HG03520 (cell line): ENCODE data around the gene TBC1D2B.
"Not testable (repeated sequence)": the region's sequence is repeated elsewhere in the genome, so short reads cannot be mapped to it uniquely, and the experiment has no call there.

ENCODE experiments used
- ATAC-seq: cut with Tn5 transposase; IDR thresholded peaks from one replicate; pipeline ENCODE4 v1.9.1; 2021; ENCODE audit warnings: mild to moderate bottlenecking, moderate library complexity; ENCODE audit not compliant: unreplicated experiment

Gene TBC1D2B

GRCh38 chr15:77979157-77979556, 98.4 kb downstream of the TBC1D2B start:
- ATAC-seq: not testable (repeated sequence)

DNA sequence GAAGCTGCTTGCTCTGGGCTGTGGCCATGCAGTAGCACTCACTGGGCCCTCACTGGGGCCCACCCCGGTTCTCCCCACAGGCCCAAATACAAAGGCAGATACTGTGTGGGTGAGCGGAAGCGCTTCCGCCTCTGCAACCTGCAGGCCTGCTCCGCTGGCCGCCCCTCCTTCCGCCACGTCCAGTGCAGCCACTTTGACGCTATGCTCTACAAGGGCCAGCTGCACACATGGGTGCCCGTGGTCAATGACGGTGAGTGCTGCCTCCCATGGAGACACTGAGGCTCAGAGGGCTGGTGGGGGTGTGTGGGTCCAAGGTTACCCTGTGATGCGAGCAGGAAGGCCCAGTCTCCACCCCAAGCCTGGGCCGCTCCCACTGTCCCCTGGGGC, 98.8 kb downstream of the TBC1D2B start:
- ATAC-seq: not testable (repeated sequence)

DNA sequence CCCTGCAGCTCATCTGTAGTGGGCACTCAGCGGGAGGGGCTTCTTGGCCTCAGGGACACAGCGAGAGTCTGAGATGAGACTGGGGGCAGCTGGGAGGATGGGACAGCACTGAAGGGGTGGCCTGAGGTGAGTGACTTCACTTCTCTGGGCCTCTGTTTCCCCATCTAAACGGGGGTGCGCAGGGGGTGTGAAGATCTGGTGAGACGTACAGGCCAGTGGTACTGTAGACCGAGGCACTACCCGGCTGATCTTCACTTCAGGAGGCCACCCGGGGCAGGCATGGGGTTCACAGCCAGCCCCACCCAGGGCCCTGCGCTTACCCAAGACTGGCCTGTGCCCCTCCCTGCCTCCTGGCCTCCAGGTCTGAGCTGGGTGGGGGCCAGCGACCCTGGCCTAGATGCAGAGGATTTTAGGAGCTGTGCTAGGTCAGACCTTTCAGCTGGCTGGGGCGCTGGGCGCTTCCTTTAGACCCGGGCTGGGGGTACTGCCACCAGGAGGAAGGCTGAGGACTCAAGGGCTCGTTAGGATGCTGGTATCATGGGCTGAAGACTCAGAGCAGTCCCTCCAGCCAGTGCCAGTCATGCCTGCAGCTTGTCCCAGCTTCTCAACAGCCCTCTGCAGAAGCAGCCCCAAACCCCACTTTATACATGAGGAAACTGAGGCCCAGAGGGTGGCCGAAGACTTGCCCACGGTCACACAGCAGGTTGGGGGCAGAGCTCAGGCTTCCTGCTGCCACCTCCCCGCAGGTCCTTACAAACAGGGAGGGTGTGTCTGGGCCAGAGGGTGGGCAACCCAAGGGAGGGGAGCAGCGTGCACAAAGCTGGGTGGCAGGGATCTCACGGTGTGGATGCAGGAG, 99.4 kb downstream of the TBC1D2B start:
- not testable (repeated sequence) for ATAC-seq

DNA sequence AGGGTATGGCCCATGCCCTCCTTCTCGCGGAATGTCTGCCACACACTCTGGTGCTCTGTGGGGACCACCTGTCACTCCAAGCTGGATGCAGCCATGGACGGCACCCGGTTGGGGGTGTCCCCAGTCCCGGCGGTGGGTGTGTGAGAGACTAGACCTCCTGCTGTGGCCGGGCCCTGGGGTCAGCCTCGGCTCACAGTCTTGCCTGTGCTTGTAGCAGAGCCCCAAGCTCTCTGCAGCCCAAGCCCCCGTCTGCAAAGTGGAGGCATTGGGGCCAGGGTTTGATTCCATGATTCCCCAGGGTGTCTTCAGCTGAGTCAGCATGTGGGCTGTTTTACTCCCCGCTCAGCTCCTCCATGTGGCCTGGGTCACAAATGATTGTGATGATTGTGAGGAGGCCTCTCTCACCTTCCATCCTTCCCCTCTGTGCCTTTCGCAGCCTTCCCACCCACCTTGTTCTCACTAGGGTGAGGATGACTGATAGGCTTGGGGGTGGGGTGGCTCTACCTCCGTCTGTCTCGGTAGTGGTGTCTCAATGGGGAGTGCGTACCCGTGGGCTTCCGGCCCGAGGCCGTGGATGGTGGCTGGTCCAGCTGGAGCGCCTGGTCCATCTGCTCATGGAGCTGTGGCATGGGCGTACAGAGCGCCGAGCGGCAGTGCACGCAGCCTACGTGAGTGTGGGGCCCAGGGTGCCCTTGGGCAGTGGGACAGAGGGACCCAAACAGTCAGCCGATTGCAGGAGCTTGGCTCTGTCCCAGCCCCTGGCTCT, 100.6 kb downstream of the TBC1D2B start:
- ATAC-seq: not testable (repeated sequence)

- ATAC-seq: not testable (repeated sequence)
Observed at GRCh38 chr15:77976095-77976450, 101.4 kb downstream of the TBC1D2B start.

DNA sequence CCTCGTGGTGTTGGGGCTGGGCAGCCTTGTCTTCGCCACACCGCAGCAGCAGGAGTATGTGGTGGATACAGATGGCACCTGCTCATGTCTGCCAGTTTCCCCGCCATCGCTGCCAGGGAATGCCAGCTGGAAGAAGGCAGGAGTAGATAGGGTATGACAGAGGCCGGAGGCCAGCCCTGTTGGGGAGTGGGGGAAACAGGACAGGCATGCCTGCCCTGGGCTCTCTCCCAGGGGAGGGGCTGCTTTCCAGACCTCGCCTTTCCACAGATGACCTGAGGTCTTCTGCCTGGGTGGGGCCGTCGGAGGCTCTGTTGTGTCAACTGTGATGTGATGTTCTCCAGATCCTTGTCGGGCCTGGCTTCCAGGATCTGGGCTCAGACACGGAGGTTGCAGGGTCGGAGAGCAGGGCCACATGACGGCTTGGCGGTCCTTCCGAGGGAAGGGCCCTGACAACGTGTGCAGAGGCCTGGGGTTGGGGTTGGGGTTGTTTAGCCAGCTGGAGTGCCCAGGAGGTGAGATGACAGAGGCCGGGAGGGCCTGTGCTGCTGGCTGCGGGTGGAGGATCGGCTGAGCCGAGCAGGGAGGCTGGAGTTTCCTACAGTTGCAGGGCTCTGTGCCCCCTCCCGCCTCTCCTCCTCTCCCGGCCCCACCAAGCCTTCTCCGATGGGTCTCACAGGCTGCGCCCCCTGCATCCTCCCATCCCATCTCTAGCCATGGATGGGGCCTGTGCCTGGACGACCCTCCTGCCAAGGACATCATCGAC, 102.0 kb downstream of the TBC1D2B start:
- ATAC-seq: no peak

DNA sequence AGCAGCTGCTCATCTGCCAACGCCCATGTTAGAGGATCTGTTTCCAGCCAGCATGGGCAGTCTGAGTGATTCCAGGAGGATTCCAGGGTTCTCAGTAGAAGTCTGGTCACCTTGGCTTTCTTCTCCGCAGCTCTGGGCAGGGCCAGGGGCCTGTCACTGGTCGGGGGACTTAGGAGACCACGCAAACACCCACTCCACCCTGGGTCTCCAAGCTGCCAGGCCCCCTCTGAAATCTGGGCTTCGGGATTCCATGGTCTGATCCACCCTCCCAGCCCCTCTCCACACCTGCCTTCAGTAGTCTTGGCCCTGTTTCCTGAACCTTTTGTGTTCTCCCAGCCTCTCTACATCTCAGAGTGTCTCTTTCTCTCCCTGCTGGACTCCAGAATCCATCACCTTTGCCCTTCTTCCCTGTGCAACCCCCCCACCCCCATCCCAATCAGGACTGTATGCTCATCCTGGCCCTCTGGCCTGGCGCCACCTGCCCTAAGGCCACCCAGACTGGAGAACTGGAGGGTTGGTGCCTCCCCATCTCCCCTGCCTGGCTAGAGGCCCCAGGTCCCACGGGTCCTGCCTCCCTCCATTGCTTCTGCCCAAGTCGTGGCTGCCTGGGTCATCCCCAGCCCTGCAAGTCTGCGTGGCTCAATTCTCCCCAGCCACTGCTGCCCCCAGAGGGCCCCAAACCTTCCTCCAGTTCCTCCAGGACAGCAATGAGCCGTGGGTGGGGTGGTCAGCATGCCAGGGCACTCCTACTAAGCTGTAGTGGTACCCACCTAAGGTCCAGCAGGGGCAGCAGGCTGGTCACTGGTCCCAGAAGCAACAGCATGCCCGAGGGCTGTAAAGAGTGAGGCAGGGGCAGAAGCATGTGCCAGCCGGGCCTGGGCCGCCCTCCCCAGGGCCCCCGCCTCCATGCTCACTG, 102.8 kb downstream of the TBC1D2B start:
- no peak for ATAC-seq

- no peak for ATAC-seq
Observed at GRCh38 chr15:77974098-77974414, 103.5 kb downstream of the TBC1D2B start.

GRCh38 chr15:77973273-77974097, 104.0 kb downstream of the TBC1D2B start:
- not testable (repeated sequence) for ATAC-seq

DNA sequence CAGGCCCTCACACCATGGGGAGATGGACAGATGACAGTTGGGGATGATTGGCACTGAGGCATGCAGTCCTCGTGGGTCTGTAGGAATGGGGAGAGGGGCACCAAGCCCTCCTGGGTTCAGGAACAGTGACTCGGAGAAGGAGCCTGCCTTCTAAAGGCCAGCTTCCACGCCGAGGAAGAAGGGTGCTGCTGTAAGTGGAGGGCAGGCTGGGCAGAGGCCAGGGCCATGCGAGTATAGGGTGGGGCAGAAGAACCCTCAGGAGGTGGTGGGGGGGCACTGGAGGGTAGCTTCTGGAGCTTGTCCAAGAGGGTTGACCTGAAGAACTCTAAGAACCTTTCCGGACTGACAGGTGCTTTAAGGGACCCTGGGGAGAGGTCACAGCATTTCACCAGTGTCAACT, 104.8 kb downstream of the TBC1D2B start:
- ATAC-seq: not testable (repeated sequence)

DNA sequence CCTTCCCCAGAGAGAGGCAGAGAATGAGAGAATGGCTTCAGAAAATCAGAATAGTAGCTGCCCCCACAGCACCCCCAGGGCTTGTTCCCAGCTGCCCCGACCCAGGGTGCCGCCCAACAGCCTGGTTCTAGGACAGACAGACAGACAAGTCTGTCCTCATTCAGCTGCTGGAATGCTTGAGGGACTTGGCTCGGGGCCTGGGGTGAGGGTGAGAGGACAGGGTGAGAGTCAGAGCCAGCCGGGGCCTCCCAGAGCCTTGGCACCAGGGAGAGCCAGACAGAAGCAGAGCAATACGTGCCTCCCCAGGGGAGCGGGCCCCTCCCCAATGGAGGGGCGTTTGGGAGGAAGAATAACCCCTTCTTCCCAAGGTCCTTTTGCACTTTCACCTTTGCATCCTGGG, 105.6 kb downstream of the TBC1D2B start:
- not testable (repeated sequence) for ATAC-seq

DNA sequence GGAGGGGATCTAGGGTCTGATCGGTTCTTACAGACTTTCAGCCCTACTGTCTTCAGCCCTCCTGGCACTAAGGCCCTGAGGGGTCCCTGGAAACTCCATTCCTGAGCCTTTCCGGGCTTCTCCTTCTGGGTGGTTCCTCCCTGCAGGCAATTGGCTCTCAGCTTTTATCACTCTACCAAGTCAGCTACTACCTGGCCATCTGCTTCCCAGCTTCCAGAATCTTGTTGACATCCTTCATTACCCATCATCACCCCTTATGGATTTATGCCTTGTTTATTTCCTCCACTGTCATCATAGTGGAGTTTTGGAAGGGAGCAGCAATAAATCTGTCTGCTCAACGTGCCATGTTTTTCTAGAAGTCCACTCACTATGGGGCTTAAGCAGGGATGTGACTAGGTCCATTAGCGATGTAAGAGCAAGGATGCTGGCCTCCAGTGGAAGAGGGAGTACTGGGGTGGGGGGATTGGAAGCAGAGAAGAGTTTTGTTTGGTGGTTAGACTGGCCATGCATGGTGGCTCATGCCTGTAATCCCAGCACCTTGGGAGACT, 106.6 kb downstream of the TBC1D2B start:
- not testable (repeated sequence) for ATAC-seq

GRCh38 chr15:77969055-77969454, 108.5 kb downstream of the TBC1D2B start:
- no peak for ATAC-seq

DNA sequence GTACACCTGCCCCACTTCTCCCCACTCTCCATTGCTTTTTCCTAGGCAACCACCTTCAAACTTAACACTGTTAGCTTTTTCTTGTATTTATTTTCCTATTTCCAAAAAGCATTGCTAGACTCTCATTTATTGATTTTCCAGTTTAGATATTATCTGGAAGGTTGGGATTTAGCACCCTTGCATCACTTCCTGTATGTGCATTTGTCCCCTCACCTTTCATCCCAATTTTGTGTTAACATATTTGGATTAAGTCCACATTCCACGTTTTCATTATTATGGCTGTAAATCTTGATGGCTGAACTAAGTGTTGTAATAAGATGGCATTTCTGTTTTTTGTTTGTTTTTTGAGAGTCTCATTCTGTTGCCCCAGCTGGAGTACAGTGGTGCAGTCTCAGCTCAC, 109.7 kb downstream of the TBC1D2B start:
- ATAC-seq: no peak

- ATAC-seq: not testable (repeated sequence)
Observed at GRCh38 chr15:77967235-77967615, 110.3 kb downstream of the TBC1D2B start.

GRCh38 chr15:77966540-77967234, 110.8 kb downstream of the TBC1D2B start:
- ATAC-seq: no peak

- no peak for ATAC-seq
Observed at GRCh38 chr15:77964193-77964592, 113.3 kb downstream of the TBC1D2B start.

DNA sequence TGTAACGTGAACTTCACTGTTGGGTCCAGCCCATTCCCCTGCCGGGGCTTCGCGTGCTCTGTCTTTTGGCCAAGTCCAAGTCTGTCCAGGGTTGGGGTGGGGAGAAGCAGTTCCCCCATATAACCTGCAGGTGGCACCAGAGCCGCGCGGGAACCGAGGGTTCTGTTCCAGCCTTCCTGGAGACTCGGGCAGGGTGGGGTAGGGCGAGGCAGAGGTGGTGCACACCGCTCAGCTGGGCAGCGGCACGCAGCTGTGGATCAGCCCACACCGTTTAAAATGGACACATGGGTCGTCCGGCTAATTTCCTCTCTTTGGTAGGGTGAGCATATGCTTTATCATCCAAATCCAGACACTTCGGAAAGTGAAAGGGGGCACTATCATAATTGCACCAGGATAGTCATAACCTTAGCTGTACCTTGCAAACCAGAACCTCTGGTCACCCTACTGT, 118.1 kb downstream of the TBC1D2B start:
- no peak for ATAC-seq
